OCI-LY1 (cell line): ENCODE measurements around the gene LARP1B.

Source experiments
- H2AFZ ChIP-seq: fragments of 200-600 bp; sonication (generic), shearing (Covaris generic); 2 replicates; pipeline ENCODE4 v1.6.0; 2014; ENCODE audit warnings: antibody characterized with exemption, mild to moderate bottlenecking, low read length
- H3F3A ChIP-seq: fragments of 200-600 bp; sonication (generic), shearing (Covaris generic); 2 replicates; pipeline ENCODE4 v1.6.0; 2014; ENCODE audit warnings: mild to moderate bottlenecking, antibody characterized with exemption, low read length, moderate library complexity; ENCODE audit not compliant: insufficient read depth
- H3K27ac ChIP-seq: fragments of 200-600 bp; sonication (generic); 2 replicates; pipeline ENCODE4 v1.5.1; 2014; ENCODE audit warnings: low read length, mixed run types, mild to moderate bottlenecking, low read depth; ENCODE audit not compliant: poor library complexity, severe bottlenecking
- H3K27me3 ChIP-seq: fragments of 200-600 bp; sonication (generic); 2 replicates; pipeline ENCODE4 v1.6.0; 2014; ENCODE audit warnings: antibody characterized with exemption, mild to moderate bottlenecking, low read length, moderate library complexity; ENCODE audit not compliant: insufficient read depth
- H3K36me3 ChIP-seq: fragments of 200-600 bp; sonication (generic); 2 replicates; pipeline ENCODE4 v1.6.1; 2014; ENCODE audit warnings: mild to moderate bottlenecking, antibody characterized with exemption, low read length, moderate library complexity, mixed read lengths; ENCODE audit not compliant: insufficient read depth
- H3K4me1 ChIP-seq: fragments of 200-600 bp; sonication (generic); 2 replicates; pipeline ENCODE4 v1.5.1; 2014; ENCODE audit warnings: mild to moderate bottlenecking, low read length, moderate library complexity; ENCODE audit not compliant: insufficient read depth, severe bottlenecking
- H3K4me2 ChIP-seq: fragments of 200-600 bp; sonication (generic), shearing (Covaris generic); 2 replicates; pipeline ENCODE4 v1.6.1; 2014; ENCODE audit warnings: low read length
- H3K4me3 ChIP-seq: fragments of 200-600 bp; sonication (generic); 2 replicates; pipeline ENCODE4 v1.5.1; 2014; ENCODE audit warnings: low read length, low read depth, mild to moderate bottlenecking, mixed read lengths; ENCODE audit not compliant: poor library complexity, severe bottlenecking
- H3K79me2 ChIP-seq: fragments of 200-600 bp; shearing (Covaris generic); 2 replicates; pipeline ENCODE4 v1.6.1; 2016; ENCODE audit warnings: mixed run types, low read length, mixed read lengths; ENCODE audit not compliant: insufficient read depth
- H3K9ac ChIP-seq: fragments of 200-600 bp; sonication (generic), shearing (Covaris generic); 2 replicates; pipeline ENCODE4 v1.6.1; 2014; ENCODE audit warnings: mild to moderate bottlenecking, low read length, mixed read lengths
- H3K9me2 ChIP-seq: fragments of 200-600 bp; sonication (generic), shearing (Covaris generic); 2 replicates; pipeline ENCODE4 v1.6.1; 2014; ENCODE audit warnings: low read depth, mild to moderate bottlenecking, low read length, mixed read lengths
- H3K9me3 ChIP-seq: fragments of 200-600 bp; shearing (Covaris generic); 2 replicates; pipeline ENCODE4 v1.6.1; 2014; ENCODE audit warnings: low read length, mixed read lengths
- H4K20me1 ChIP-seq: fragments of 200-600 bp; sonication (generic), shearing (Covaris generic); 2 replicates; pipeline ENCODE4 v1.6.0; 2016; ENCODE audit warnings: mild to moderate bottlenecking, low read length; ENCODE audit not compliant: insufficient read depth
- CTCF ChIP-seq: fragments of 200-600 bp; sonication (generic), shearing (Covaris generic); IDR thresholded peaks from 2 replicates; pipeline ENCODE4 v1.5.1; 2017; ENCODE audit warnings: mild to moderate bottlenecking, antibody characterized with exemption, low read length, moderate library complexity, mixed read lengths
- EZH2 ChIP-seq: fragments of 200-600 bp; sonication (generic), shearing (Covaris generic); IDR thresholded peaks from 2 replicates; pipeline ENCODE4 v1.8.0; 2017; ENCODE audit warnings: borderline replicate concordance, mixed run types, mild to moderate bottlenecking, antibody characterized with exemption, low read length, moderate library complexity, mixed read lengths

Gene LARP1B

GRCh38 chr4:128227991-128228571 lies 167.0 kb downstream of the LARP1B start:
- TF ChIP-seq EZH2 = no peak
- no peak for TF ChIP-seq CTCF
- H3K36me3 ChIP-seq = no peaks in the 10 kb centered on the region
- no peaks in the 10 kb centered on the region for H3F3A ChIP-seq
- no peaks in the 10 kb centered on the region for H3K9me2 ChIP-seq
- no peaks in the 10 kb centered on the region for H3K9me3 ChIP-seq
- no peaks in the 10 kb centered on the region for H3K27me3 ChIP-seq
- H3K79me2 ChIP-seq = no peaks in the 10 kb centered on the region
- no peak overlapping the region for H3K4me3 ChIP-seq
- H3K4me2 ChIP-seq = no peak overlapping the region
- no peak overlapping the region for H3K27ac ChIP-seq
- no peaks in the 10 kb centered on the region for H4K20me1 ChIP-seq
- no peak overlapping the region for H2AFZ ChIP-seq
- H3K4me1 ChIP-seq = no peaks in the 10 kb centered on the region
- H3K9ac ChIP-seq = no peak overlapping the region

- Histone ChIP-seq H3K4me3 (no peak overlapping the region), H3K4me2 (no peak overlapping the region), H3K9me3 (no peaks in the 10 kb centered on the region), H3K9me2 (no peaks in the 10 kb centered on the region), H3K36me3 (no peaks in the 10 kb centered on the region), H2AFZ (no peak overlapping the region), H3K79me2 (no peaks in the 10 kb centered on the region), H3K27me3 (no peaks in the 10 kb centered on the region), H3K9ac (no peak overlapping the region), H4K20me1 (no peaks in the 10 kb centered on the region), H3K27ac (no peak overlapping the region), H3K4me1 (no peaks in the 10 kb centered on the region), H3F3A (no peaks in the 10 kb centered on the region)
- TF ChIP-seq EZH2 (no peak), CTCF (no peak)
Measured at GRCh38 chr4:128228845-128229795, 168.0 kb downstream of the LARP1B start.

- TF ChIP-seq EZH2 (no peak), CTCF (no peak)
- Histone ChIP-seq H3K79me2 (no peaks in the 10 kb centered on the region), H3K9me2 (no peaks in the 10 kb centered on the region), H3K36me3 (no peaks in the 10 kb centered on the region), H2AFZ (no peak overlapping the region), H4K20me1 (no peaks in the 10 kb centered on the region), H3K4me3 (no peak overlapping the region), H3K27ac (no peak overlapping the region), H3K4me2 (no peak overlapping the region), H3F3A (no peaks in the 10 kb centered on the region), H3K4me1 (no peaks in the 10 kb centered on the region), H3K27me3 (no peaks in the 10 kb centered on the region), H3K9me3 (no peaks in the 10 kb centered on the region), H3K9ac (no peak overlapping the region)
Measured at GRCh38 chr4:128232719-128233118, 171.6 kb downstream of the LARP1B start.
